Tibial nerve (tissue), 4 donors: ENCODE results near the gene MYO18B. TPM values are rescaled to one million over a fixed set of nuclear protein-coding genes. Genes with fewer than 3 reads are reported as not detected.

Source experiments
- DNase-seq, 2 donors: peaks; one replicate each; pipeline ENCODE4 v3.0.0-alpha.2; 2019; ENCODE audit warnings: low spot score in 2 of 2
- H3K27ac ChIP-seq, 4 donors: fragments of 200-600 bp; sonication (generic) in 3 of 4; one replicate each; pipeline ENCODE4 v1.5.1; 2017 to 2019; ENCODE audit warnings: mild to moderate bottlenecking in 1 of 4
- H3K27me3 ChIP-seq, 2 donors: fragments of 200-600 bp; sonication (generic) in 1 of 2; one replicate each; pipeline versions ENCODE4 v1.5.1 to v1.6.0; 2017 to 2019
- H3K36me3 ChIP-seq, 3 donors: fragments of 200-600 bp; sonication (generic); one replicate each; pipeline ENCODE4 v1.5.1; 2018 to 2019
- H3K4me1 ChIP-seq, 4 donors: fragments of 200-600 bp; sonication (generic) in 3 of 4; one replicate each; pipeline ENCODE4 v1.5.1; 2017 to 2019
- H3K4me3 ChIP-seq, 4 donors: fragments of 200-600 bp; sonication (generic) in 3 of 4; one replicate each; pipeline ENCODE4 v1.5.1; 2017 to 2019; ENCODE audit warnings: mild to moderate bottlenecking in 1 of 4, moderate library complexity in 1 of 4
- H3K9me3 ChIP-seq, 4 donors: fragments of 200-600 bp; sonication (generic) in 3 of 4; one replicate each; pipeline ENCODE4 v1.5.1; 2017 to 2019
- EP300 ChIP-seq, 2 donors: sonication (generic); formaldehyde crosslinking; IDR thresholded peaks; one replicate each; pipeline ENCODE4 v1.6.1; 2017; ENCODE audit warnings: antibody characterized with exemption in 2 of 2, mild to moderate bottlenecking in 1 of 2
- POLR2A ChIP-seq, 2 donors: fragments of 450-650 bp; IDR thresholded peaks; one replicate each; pipeline ENCODE4 v1.6.1; 2017; ENCODE audit warnings: antibody characterized with exemption in 2 of 2, mild to moderate bottlenecking in 2 of 2, moderate library complexity in 2 of 2
- WGBS, 2 donors: methylation state at CpG; one replicate each; pipeline ENCODE4 v1.1.5; 2018; 5-methylcytosine and 5-hydroxymethylcytosine counted together
- total RNA-seq, 4 donors: library from RNA; depleted of rRNA; stranded (reverse); fragments of >200 nt; gene quantifications; one replicate each; pipeline ENCODE4 v1.1.0, GENCODE V29; 2016
- TF ChIP-seq, protein P1 (sequence below), 5 experiments: fragments of 200-600 bp in 3 of 5; fragments of 450-650 bp in 2 of 5; sonication (generic) in 3 of 5; IDR thresholded peaks; one replicate each; pipeline ENCODE4 v1.5.1; 2016 to 2019; ENCODE audit warnings: antibody characterized with exemption in 5 of 5, mild to moderate bottlenecking in 3 of 5, moderate library complexity in 2 of 5

MYO18B gene
- total RNA-seq, 4 donors from 2014 or later = under 0.01 TPM; not detected in 2

DNA sequence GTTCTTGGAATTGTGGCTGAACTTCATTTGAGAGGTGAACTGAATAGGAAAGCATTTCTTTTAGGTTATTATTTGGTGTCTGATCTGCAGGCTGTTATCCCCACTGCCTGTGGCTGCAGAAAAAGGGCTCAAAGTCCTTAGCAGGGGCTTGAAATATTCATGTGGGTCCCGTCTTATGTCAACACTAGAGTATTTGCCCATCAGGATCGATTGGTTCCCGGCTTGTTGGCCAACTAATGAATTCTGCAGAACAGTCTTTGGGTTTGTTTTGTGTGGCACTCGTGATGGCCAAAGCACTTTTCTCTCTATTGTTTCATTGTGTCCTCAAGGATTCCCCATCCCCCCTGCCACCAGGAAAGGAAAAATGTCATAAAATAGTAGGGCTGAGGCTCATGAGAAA, 211.9 kb downstream of the MYO18B start:
- Histone ChIP-seq H3K36me3 (no peaks in the 10 kb centered on the region), H3K27ac (no peak overlapping the region), H3K4me1 (no peaks in the 10 kb centered on the region), H3K4me3 (no peak overlapping the region), H3K27me3 (no peaks in the 10 kb centered on the region), H3K9me3 (no peaks in the 10 kb centered on the region)
- DNase-seq = no peak
- WGBS, 2 donors = 40 to 44% methylated on average over 4 of the region's 4 CpGs
- TF ChIP-seq EP300 (IDR thresholded peaks at IDR 0.05) (no peak), POLR2A (IDR thresholded peaks at IDR 0.05) (no peak)
- TF ChIP-seq, protein P1, sequence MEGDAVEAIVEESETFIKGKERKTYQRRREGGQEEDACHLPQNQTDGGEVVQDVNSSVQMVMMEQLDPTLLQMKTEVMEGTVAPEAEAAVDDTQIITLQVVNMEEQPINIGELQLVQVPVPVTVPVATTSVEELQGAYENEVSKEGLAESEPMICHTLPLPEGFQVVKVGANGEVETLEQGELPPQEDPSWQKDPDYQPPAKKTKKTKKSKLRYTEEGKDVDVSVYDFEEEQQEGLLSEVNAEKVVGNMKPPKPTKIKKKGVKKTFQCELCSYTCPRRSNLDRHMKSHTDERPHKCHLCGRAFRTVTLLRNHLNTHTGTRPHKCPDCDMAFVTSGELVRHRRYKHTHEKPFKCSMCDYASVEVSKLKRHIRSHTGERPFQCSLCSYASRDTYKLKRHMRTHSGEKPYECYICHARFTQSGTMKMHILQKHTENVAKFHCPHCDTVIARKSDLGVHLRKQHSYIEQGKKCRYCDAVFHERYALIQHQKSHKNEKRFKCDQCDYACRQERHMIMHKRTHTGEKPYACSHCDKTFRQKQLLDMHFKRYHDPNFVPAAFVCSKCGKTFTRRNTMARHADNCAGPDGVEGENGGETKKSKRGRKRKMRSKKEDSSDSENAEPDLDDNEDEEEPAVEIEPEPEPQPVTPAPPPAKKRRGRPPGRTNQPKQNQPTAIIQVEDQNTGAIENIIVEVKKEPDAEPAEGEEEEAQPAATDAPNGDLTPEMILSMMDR (IDR thresholded peaks at IDR 0.05) = no peak

DNA sequence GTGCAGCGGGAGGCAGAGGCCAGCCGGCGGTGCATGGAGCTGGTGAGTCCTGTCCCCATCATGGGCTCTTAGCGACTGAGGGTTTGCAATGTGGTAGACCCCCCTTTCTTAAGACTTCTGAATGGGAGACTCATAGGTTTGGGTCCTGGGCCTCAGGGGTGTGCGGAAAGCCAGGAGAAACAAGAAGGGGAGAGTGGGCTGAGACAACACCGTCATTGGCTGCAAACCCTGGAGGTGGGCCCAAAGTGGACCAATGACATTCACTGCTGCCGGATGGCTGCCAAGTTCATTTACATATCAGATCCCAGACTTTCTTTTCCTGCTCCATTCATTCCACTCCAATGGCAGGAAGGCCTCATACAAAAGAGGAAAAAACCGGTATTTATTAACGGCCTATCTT, 213.3 kb downstream of the MYO18B start:
- TF ChIP-seq, protein P1 (IDR thresholded peaks at IDR 0.05) = no peak
- TF ChIP-seq POLR2A (IDR thresholded peaks at IDR 0.05) (no peak), EP300 (IDR thresholded peaks at IDR 0.05) (no peak)
- no peak overlapping the region for H3K4me3 ChIP-seq
- DNase-seq = no peak
- 90 to 92% methylated on average over 9 of the region's 9 CpGs for WGBS, 2 donors
- H3K9me3 ChIP-seq = no peaks in the 10 kb centered on the region
- H3K4me1 ChIP-seq = no peaks in the 10 kb centered on the region
- H3K27ac ChIP-seq = no peak overlapping the region
- no peaks in the 10 kb centered on the region for H3K36me3 ChIP-seq
- H3K27me3 ChIP-seq = no peaks in the 10 kb centered on the region

DNA sequence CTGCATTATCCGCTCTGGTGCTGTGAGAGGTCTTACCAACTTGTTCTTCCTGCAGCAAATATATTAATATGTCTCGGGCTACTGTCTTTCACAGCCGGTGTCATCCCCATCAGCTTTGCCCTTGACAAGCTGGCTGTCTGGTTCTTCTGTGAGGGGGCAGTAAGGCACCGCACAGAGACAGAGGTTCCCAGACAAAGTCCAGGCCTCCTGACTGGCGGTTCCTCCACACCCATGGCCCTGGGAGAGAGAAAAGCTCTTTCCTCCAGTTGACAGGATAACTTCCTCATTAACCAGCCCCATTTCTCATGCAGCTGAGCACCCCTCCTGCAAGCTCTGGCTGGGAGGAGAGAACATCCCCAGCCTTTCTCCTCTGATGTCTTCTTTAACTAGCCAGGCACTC, 214.8 kb downstream of the MYO18B start:
- Histone ChIP-seq H3K36me3 (no peaks in the 10 kb centered on the region), H3K27me3 (no peaks in the 10 kb centered on the region), H3K9me3 (no peaks in the 10 kb centered on the region), H3K4me3 (no peak overlapping the region), H3K4me1 (no peaks in the 10 kb centered on the region), H3K27ac (no peak overlapping the region)
- DNase-seq = no peak
- TF ChIP-seq POLR2A (IDR thresholded peaks at IDR 0.05) = no peak
- TF ChIP-seq EP300 (IDR thresholded peaks at IDR 0.05) = no peak
- TF ChIP-seq, protein P1 (IDR thresholded peaks at IDR 0.05) = no peak
- 68 to 74% methylated on average over 5 of the region's 5 CpGs for WGBS, 2 donors

DNA sequence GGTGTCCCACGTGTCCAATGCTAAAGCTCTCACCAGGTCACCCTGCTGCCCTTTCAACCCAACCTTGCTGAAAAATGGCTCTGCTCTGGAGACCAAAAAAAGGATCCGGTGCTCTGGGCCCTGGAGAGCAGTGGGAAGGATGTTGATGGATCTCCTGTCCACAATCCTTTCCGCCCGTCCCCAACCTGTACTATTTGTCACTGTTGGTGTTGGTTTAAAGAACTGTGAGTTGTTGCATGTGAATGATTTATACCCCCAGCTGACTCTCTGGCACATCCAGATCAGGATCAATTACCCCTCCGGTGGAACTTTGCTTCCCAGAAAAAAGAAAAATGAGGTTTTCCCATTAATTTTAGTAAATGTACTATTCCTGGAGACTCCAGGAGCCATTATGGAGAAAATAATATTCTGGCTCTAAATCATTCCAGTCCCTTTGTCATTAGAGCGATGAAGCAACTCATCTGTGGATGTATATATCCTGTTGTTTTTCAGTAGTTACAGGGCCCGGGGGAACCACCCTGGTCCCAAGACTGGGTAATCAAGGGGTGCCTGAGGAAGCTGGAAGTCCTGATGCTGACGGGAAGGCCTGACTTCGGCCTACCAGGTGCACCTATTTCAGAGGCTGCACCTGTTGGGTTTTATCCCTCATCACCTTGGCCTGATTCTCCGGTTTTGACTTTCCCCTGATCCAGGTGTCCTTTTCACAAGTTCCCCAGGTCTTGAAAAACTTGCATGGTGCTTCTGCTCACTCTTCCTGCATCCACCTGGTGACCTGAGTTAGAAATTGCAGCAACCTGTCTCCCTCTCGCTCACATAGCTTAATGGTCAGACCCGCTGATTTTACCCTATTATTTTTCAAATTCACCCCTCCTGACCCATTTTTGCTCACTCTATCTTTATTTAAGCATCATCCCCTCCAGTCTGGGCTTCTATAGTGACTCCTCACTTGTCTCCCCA, 218.1 kb downstream of the MYO18B start:
- no peak for DNase-seq
- Histone ChIP-seq H3K9me3 (peaks cover 0 to 16% (median 0%) of the 10 kb centered on the region in 4 donors), H3K27ac (no peak overlapping the region), H3K4me3 (no peak overlapping the region), H3K36me3 (no peaks in the 10 kb centered on the region), H3K27me3 (no peaks in the 10 kb centered on the region), H3K4me1 (no peaks in the 10 kb centered on the region)
- 75 to 79% methylated on average over 12 of the region's 12 CpGs for WGBS, 2 donors
- TF ChIP-seq, protein P1 (IDR thresholded peaks at IDR 0.05) = no peak
- TF ChIP-seq EP300 (IDR thresholded peaks at IDR 0.05) = no peak
- TF ChIP-seq POLR2A (IDR thresholded peaks at IDR 0.05) = no peak

DNA sequence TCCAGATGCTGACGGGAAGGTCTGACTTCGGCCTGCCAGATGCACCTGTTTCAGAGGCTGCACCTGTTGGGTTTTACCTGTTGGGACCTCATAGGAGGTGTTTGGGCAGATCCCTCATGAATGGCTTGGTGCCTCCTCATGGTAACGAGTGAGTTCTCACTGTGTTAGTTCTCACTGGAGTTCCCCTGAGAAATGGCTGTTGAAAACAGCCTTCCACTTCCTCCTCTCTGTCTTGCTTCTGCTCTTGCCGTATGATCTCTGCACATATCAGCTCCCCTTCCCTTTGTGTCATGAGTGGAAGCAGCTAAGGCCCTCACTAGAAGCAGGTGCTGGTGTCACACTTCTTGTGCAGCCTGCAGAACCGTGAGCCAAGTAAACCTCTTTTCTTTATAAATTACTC, 219.7 kb downstream of the MYO18B start:
- DNase-seq = no peak
- no peak overlapping the region for H3K27ac ChIP-seq
- H3K4me3 ChIP-seq = no peak overlapping the region
- no peaks in the 10 kb centered on the region for H3K4me1 ChIP-seq
- peaks cover 0 to 20% (median 0%) of the 10 kb centered on the region in 4 donors for H3K9me3 ChIP-seq
- TF ChIP-seq EP300 (IDR thresholded peaks at IDR 0.05) (no peak), POLR2A (IDR thresholded peaks at IDR 0.05) (no peak)
- TF ChIP-seq, protein P1 (IDR thresholded peaks at IDR 0.05) = no peak
- WGBS, 2 donors = 77 to 86% methylated on average over 5 of the region's 5 CpGs
- H3K36me3 ChIP-seq = no peaks in the 10 kb centered on the region
- no peaks in the 10 kb centered on the region for H3K27me3 ChIP-seq
